Measurements from ENCODE around the gene MOV10.

GRCh38 chr1:112721966-112722524 lies 47.6 kb downstream of the MOV10 start:
- TF ChIP-seq CTCF (IDR thresholded peaks at IDR 0.05; ENCODE audit: low read length): no peak
- no peak for TF ChIP-seq EZH2phosphoT487 (IDR thresholded peaks at IDR 0.05; ENCODE audit: low read length)
